OCI-LY1 (cell line): ENCODE results near the gene KNCN.

ENCODE experiments used
- H2AFZ ChIP-seq: fragments of 200-600 bp; sonication (generic), shearing (Covaris generic); 2 replicates; pipeline ENCODE4 v1.6.0; 2014; ENCODE audit warnings: antibody characterized with exemption, mild to moderate bottlenecking, low read length
- H3F3A ChIP-seq: fragments of 200-600 bp; sonication (generic), shearing (Covaris generic); 2 replicates; pipeline ENCODE4 v1.6.0; 2014; ENCODE audit warnings: mild to moderate bottlenecking, antibody characterized with exemption, low read length, moderate library complexity; ENCODE audit not compliant: insufficient read depth
- H3K27ac ChIP-seq: fragments of 200-600 bp; sonication (generic); 2 replicates; pipeline ENCODE4 v1.5.1; 2014; ENCODE audit warnings: low read length, mixed run types, mild to moderate bottlenecking, low read depth; ENCODE audit not compliant: poor library complexity, severe bottlenecking
- H3K27me3 ChIP-seq: fragments of 200-600 bp; sonication (generic); 2 replicates; pipeline ENCODE4 v1.6.0; 2014; ENCODE audit warnings: antibody characterized with exemption, mild to moderate bottlenecking, low read length, moderate library complexity; ENCODE audit not compliant: insufficient read depth
- H3K36me3 ChIP-seq: fragments of 200-600 bp; sonication (generic); 2 replicates; pipeline ENCODE4 v1.6.1; 2014; ENCODE audit warnings: mild to moderate bottlenecking, antibody characterized with exemption, low read length, moderate library complexity, mixed read lengths; ENCODE audit not compliant: insufficient read depth
- H3K4me1 ChIP-seq: fragments of 200-600 bp; sonication (generic); 2 replicates; pipeline ENCODE4 v1.5.1; 2014; ENCODE audit warnings: mild to moderate bottlenecking, low read length, moderate library complexity; ENCODE audit not compliant: insufficient read depth, severe bottlenecking
- H3K4me2 ChIP-seq: fragments of 200-600 bp; sonication (generic), shearing (Covaris generic); 2 replicates; pipeline ENCODE4 v1.6.1; 2014; ENCODE audit warnings: low read length
- H3K4me3 ChIP-seq: fragments of 200-600 bp; sonication (generic); 2 replicates; pipeline ENCODE4 v1.5.1; 2014; ENCODE audit warnings: low read length, low read depth, mild to moderate bottlenecking, mixed read lengths; ENCODE audit not compliant: poor library complexity, severe bottlenecking
- H3K79me2 ChIP-seq: fragments of 200-600 bp; shearing (Covaris generic); 2 replicates; pipeline ENCODE4 v1.6.1; 2016; ENCODE audit warnings: mixed run types, low read length, mixed read lengths; ENCODE audit not compliant: insufficient read depth
- H3K9ac ChIP-seq: fragments of 200-600 bp; sonication (generic), shearing (Covaris generic); 2 replicates; pipeline ENCODE4 v1.6.1; 2014; ENCODE audit warnings: mild to moderate bottlenecking, low read length, mixed read lengths
- H3K9me2 ChIP-seq: fragments of 200-600 bp; sonication (generic), shearing (Covaris generic); 2 replicates; pipeline ENCODE4 v1.6.1; 2014; ENCODE audit warnings: low read depth, mild to moderate bottlenecking, low read length, mixed read lengths
- H3K9me3 ChIP-seq: fragments of 200-600 bp; shearing (Covaris generic); 2 replicates; pipeline ENCODE4 v1.6.1; 2014; ENCODE audit warnings: low read length, mixed read lengths
- H4K20me1 ChIP-seq: fragments of 200-600 bp; sonication (generic), shearing (Covaris generic); 2 replicates; pipeline ENCODE4 v1.6.0; 2016; ENCODE audit warnings: mild to moderate bottlenecking, low read length; ENCODE audit not compliant: insufficient read depth
- EZH2 ChIP-seq: fragments of 200-600 bp; sonication (generic), shearing (Covaris generic); IDR thresholded peaks from 2 replicates; pipeline ENCODE4 v1.8.0; 2017; ENCODE audit warnings: borderline replicate concordance, mixed run types, mild to moderate bottlenecking, antibody characterized with exemption, low read length, moderate library complexity, mixed read lengths
- TF ChIP-seq, protein P1 (sequence below): fragments of 200-600 bp; sonication (generic), shearing (Covaris generic); IDR thresholded peaks from 2 replicates; pipeline ENCODE4 v1.5.1; 2017; ENCODE audit warnings: mild to moderate bottlenecking, antibody characterized with exemption, low read length, moderate library complexity, mixed read lengths

Gene KNCN

DNA sequence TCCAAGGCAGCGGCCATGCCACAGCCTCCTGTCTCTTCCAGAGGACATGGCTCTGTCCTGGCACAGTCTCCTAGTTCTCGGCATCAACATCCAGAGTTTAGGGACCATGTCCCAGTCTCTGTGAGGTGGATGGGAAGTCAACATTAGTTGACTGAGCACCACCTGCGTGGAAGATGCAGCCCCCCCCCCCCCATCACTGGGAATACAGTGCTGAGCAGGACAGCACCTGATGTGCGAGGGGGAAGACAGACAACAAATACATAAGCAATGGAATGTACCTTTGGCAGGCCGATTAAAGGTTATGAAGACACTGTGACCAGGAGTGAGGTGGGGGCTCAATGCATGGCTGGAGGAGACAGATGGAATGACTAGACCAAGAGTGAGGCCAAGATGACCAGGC is 26.6 kb downstream of the KNCN start:
- no peak overlapping the region for H2AFZ ChIP-seq
- no peaks in the 10 kb centered on the region; the same call in 1 of the 2 replicates for H3K27me3 ChIP-seq
- H3K79me2 ChIP-seq, result no peaks in the 10 kb centered on the region
- no peak overlapping the region for H3K9ac ChIP-seq
- no peaks in the 10 kb centered on the region for H3K9me2 ChIP-seq
- TF ChIP-seq EZH2, result no peak
- TF ChIP-seq, protein P1, sequence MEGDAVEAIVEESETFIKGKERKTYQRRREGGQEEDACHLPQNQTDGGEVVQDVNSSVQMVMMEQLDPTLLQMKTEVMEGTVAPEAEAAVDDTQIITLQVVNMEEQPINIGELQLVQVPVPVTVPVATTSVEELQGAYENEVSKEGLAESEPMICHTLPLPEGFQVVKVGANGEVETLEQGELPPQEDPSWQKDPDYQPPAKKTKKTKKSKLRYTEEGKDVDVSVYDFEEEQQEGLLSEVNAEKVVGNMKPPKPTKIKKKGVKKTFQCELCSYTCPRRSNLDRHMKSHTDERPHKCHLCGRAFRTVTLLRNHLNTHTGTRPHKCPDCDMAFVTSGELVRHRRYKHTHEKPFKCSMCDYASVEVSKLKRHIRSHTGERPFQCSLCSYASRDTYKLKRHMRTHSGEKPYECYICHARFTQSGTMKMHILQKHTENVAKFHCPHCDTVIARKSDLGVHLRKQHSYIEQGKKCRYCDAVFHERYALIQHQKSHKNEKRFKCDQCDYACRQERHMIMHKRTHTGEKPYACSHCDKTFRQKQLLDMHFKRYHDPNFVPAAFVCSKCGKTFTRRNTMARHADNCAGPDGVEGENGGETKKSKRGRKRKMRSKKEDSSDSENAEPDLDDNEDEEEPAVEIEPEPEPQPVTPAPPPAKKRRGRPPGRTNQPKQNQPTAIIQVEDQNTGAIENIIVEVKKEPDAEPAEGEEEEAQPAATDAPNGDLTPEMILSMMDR, result no peak
- no peaks in the 10 kb centered on the region for H3K36me3 ChIP-seq
- no peaks in the 10 kb centered on the region for H3F3A ChIP-seq
- no peaks in the 10 kb centered on the region for H3K4me1 ChIP-seq
- H3K27ac ChIP-seq, result no peak overlapping the region
- H3K4me3 ChIP-seq, result no peak overlapping the region
- H3K4me2 ChIP-seq, result no peak overlapping the region
- no peaks in the 10 kb centered on the region for H3K9me3 ChIP-seq
- no peaks in the 10 kb centered on the region for H4K20me1 ChIP-seq

DNA sequence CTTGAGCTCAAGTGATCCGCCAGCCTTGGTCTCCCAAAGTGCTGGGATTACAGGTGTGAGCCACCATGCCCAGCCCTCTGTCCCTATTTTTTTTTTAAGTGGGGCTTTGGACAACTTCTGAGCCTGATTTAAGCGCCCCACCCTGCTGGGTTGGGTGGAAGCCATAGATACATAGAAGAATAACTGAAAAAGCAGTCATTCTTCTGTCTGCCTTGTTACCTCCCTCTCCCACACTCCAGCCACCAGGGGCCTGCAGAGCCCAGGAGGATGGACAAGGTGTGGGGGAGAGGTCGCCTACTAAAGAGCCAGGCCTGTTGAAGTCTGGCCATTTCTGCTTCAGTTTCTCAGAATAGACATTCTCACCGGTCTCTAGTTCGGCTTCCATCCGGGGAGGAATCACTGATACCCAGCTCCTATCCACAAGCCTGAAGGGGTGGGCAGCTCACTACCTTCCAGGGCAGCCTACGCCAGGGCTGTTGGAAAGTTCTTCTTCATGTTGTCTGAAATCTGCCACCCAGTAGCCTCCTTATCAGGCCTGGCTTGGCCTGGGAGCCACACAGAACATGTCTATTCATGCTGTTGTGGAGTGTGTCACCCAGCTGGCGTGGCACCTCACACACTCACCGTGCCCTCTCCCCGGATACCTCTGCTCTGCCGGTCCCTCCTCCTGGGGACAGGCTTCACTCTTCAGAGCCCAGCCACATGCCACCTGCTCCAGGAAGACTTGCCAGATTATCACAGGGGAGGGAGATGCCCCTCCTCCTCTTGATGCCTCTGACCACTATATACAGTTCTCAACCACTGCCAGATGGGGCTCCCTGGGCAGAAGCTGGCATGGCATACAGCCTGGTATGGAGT is 27.7 kb downstream of the KNCN start:
- Histone ChIP-seq H3F3A (no peaks in the 10 kb centered on the region), H3K9ac (no peak overlapping the region), H4K20me1 (no peaks in the 10 kb centered on the region), H3K27me3 (no peaks in the 10 kb centered on the region; the same call in 1 of the 2 replicates), H3K36me3 (no peaks in the 10 kb centered on the region), H3K9me3 (no peaks in the 10 kb centered on the region), H2AFZ (no peak overlapping the region), H3K9me2 (no peaks in the 10 kb centered on the region), H3K4me1 (no peaks in the 10 kb centered on the region), H3K4me3 (no peak overlapping the region), H3K27ac (no peak overlapping the region), H3K79me2 (no peaks in the 10 kb centered on the region), H3K4me2 (no peak overlapping the region)
- no peak for TF ChIP-seq EZH2
- TF ChIP-seq, protein P1, result no peak

DNA sequence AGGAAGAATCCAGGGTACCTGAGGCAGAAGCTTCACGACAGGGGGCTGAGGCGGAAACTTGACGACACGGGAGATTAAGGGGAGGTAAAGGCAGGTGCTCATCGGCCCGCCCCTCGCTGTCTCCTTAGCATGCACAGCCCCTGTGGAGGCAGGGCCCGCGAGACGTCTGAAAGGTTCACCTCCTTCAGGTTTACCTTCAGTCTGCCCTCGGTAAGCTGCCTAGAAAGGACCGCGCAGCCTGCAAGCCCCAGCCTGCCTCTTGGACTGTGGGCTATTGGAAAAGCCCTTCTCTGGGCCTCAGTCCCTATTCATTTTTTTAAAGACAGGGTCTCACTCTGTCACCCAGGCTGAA is 28.5 kb downstream of the KNCN start:
- Histone ChIP-seq H3F3A (no peaks in the 10 kb centered on the region), H3K4me3 (no peak overlapping the region), H4K20me1 (no peaks in the 10 kb centered on the region), H3K36me3 (no peaks in the 10 kb centered on the region), H3K4me2 (no peak overlapping the region), H3K4me1 (no peaks in the 10 kb centered on the region), H3K79me2 (no peaks in the 10 kb centered on the region), H3K9me3 (no peaks in the 10 kb centered on the region), H3K9me2 (no peaks in the 10 kb centered on the region), H3K9ac (no peak overlapping the region), H2AFZ (no peak overlapping the region), H3K27ac (no peak overlapping the region), H3K27me3 (no peaks in the 10 kb centered on the region; the same call in 1 of the 2 replicates)
- no peak for TF ChIP-seq EZH2
- TF ChIP-seq, protein P1, result no peak
